ENCODE results near the gene CISD3.

Gene CISD3

GRCh38 chr17:38730526-38731379 is 612 bp downstream of the CISD3 start:
- DNase-seq: no peak

GRCh38 chr17:38731526-38732294 is 1.6 kb downstream of the CISD3 start:
- DNase-seq: no peak

GRCh38 chr17:38732376-38733281 is 2.5 kb downstream of the CISD3 start:
- DNase-seq: no peak

GRCh38 chr17:38733282-38733981 is 3.3 kb downstream of the CISD3 start:
- no peak for DNase-seq

- peak; percentile 15 for DNase-seq
Measured at GRCh38 chr17:38733982-38734973, 4.1 kb downstream of the CISD3 start.

GRCh38 chr17:38735161-38735997 is 5.2 kb downstream of the CISD3 start:
- peak; percentile 12 for DNase-seq

GRCh38 chr17:38738007-38738662 is 8.0 kb downstream of the CISD3 start:
- DNase-seq: no peak

GRCh38 chr17:38738686-38739085 is 8.5 kb downstream of the CISD3 start:
- DNase-seq: no peak

GRCh38 chr17:38739305-38739704 is 9.2 kb downstream of the CISD3 start:
- no peak for DNase-seq

GRCh38 chr17:38740044-38740443 is 9.9 kb downstream of the CISD3 start:
- no peak for DNase-seq

GRCh38 chr17:38740806-38741205 is 10.7 kb downstream of the CISD3 start:
- no peak for DNase-seq

GRCh38 chr17:38741461-38741860 is 11.3 kb downstream of the CISD3 start:
- DNase-seq: no peak

GRCh38 chr17:38741921-38742410 is 11.8 kb downstream of the CISD3 start:
- DNase-seq: no peak

GRCh38 chr17:38742411-38743308 is 12.5 kb downstream of the CISD3 start:
- DNase-seq: peak; percentile 98

GRCh38 chr17:38743556-38744171 is 13.5 kb downstream of the CISD3 start:
- DNase-seq: no peak

GRCh38 chr17:38745545-38745944 is 15.4 kb downstream of the CISD3 start:
- no peak for DNase-seq

- no peak for DNase-seq
Measured at GRCh38 chr17:38746004-38746848, 16.1 kb downstream of the CISD3 start.

All from NCI-H1694 treated with DMSO at 0.1 percent for 48 hours (cell line).